ENCODE results near the gene RCSD1. TPM values are rescaled to one million over a fixed set of nuclear protein-coding genes. Genes with fewer than 3 reads are reported as not detected.

The RCSD1 gene
- total and polyA plus RNA-seq, 2 of the 4 experiments (the other 2 are of a cell fraction): 0.03 TPM; not detected in 1

DNA sequence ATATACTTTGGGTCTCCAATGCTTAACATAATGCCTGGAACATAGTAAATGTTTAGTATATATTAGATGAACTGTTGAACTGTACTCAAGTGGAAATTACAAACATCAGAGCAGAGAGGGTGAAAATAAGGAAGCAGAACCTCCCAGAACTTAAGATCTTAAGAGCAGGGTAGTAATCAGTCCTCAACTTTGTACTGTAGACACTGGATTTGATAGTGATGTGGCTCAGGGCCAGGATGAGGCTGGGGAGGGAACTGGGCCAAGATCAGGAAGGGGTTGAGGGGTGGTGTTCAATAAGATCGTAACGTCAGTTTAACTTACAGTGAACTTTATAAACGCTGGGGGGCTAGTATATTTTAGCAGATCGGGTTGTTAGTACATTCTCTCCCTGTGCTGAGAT is 107.1 kb downstream of the RCSD1 start:
- no peak overlapping the region for H2BK5ac ChIP-seq (ENCODE audit: low read depth, low read length, poor library complexity, severe bottlenecking)
- BruUV-seq (replicated peaks): no TSS peak
- no peak for TF ChIP-seq FOS (IDR thresholded peaks at IDR 0.05; ENCODE audit: low read depth, low read length)
- no peak overlapping the region for H3K18ac ChIP-seq (ENCODE audit: low read depth, low read length)
- H2AK9ac ChIP-seq (replicated peaks; ENCODE audit: low read depth, low read length, poor library complexity): no peak overlapping the region
- WGBS, 2 experiments (ENCODE audit: extremely low coverage in 2 of 2, insufficient read length in 1 of 2): no CpG with 5 or more reads among the region's 4 CpGs
- no peak overlapping the region for H2AK5ac ChIP-seq (ENCODE audit: low read depth, low read length)
- no peak overlapping the region for H4K5ac ChIP-seq (ENCODE audit: low read depth, low read length)
- H4K20me1 ChIP-seq (ENCODE audit: insufficient read depth, low read length): peaks cover 89% of the 10 kb centered on the region
- H3K4ac ChIP-seq (ENCODE audit: low read depth, low read length): no peak overlapping the region
- H3K4me3 ChIP-seq (ENCODE audit: insufficient read depth, low read depth, low read length): no peak overlapping the region
- no peak overlapping the region for H3K56ac ChIP-seq (ENCODE audit: extremely low read depth, insufficient read depth, low read length)
- H2BK15ac ChIP-seq (ENCODE audit: low read depth, low read length): no peak overlapping the region
- POLR2A ChIA-PET (ENCODE audit: unreplicated experiment): no interaction called here
- no peak overlapping the region for H3K27ac ChIP-seq (ENCODE audit: insufficient read depth, low read length)
- peaks cover 4% of the 10 kb centered on the region for H3K36me3 ChIP-seq (ENCODE audit: control insufficient read depth, insufficient read depth, low read length)
- H4K91ac ChIP-seq (ENCODE audit: insufficient read depth, low read depth, low read length): no peak overlapping the region
- H3K23ac ChIP-seq (ENCODE audit: low read depth, low read length): no peak overlapping the region
- peaks cover 37 to 84% of the 10 kb centered on the region in 2 experiments for H3K79me1 ChIP-seq (ENCODE audit: low read depth in 1 of 2, low read length in 2 of 2)
- H3K14ac ChIP-seq (replicated peaks; ENCODE audit: low read depth, low read length): no peak overlapping the region
- in situ Hi-C loops (cut with MboI; ENCODE audit: low sequenced_read_pairs) (no loop called here), intact Hi-C loops (cut with micrococcal nuclease) (no loop called here), dilution Hi-C loops (cut with HindIII; ENCODE audit: low sequenced_read_pairs, unreplicated experiment) (no loop called here)
- H2BK120ac ChIP-seq (ENCODE audit: low read depth, low read length): no peak overlapping the region
- no peak overlapping the region for H2AFZ ChIP-seq (replicated peaks; ENCODE audit: low read length, poor library complexity)
- H3K4me2 ChIP-seq (ENCODE audit: low read depth, low read length): no peak overlapping the region
- H3K4me1 ChIP-seq (ENCODE audit: control insufficient read depth, insufficient read depth, low read length): peaks cover 1% of the 10 kb centered on the region; the same call in 1 of the 2 replicates
- no peak overlapping the region for H3K9ac ChIP-seq (ENCODE audit: low read depth, low read length)
- no peaks in the 10 kb centered on the region for H3K9me3 ChIP-seq (ENCODE audit: control insufficient read depth, insufficient read depth, low read length)
- no peak for DNase-seq
- no peak overlapping the region for H2BK20ac ChIP-seq (ENCODE audit: low read depth, low read length)
- H3K9me1 ChIP-seq (ENCODE audit: insufficient read depth, low read length): peaks cover 12% of the 10 kb centered on the region; the same call in 1 of the 2 replicates
- no peaks in the 10 kb centered on the region for H3K27me3 ChIP-seq (ENCODE audit: control insufficient read depth, insufficient read depth, low read length)
- no peak for ATAC-seq (ENCODE audit: low read depth)
- CTCF ChIA-PET: no interaction called here
- H4K8ac ChIP-seq (ENCODE audit: low read depth in 2 of 2, low read length in 2 of 2): no peak overlapping the region

All from IMR-90 (cell line).